PC-3 (cell line): ENCODE results near the gene IL17B. TPM values are rescaled to one million over a fixed set of nuclear protein-coding genes. Genes with fewer than 3 reads are reported as not detected.
A peak's percentile ranks its signal among the peaks of the same experiment; 100 is the strongest.

Experiments used
- ATAC-seq: fragments of 200-7000 bp; cut with Tn5 transposase; 2 replicates; pipeline ENCODE4 v1.9.1; 2020; ENCODE audit warnings: mild to moderate bottlenecking, moderate library complexity
- BruUV-seq: library from RNA; stranded (reverse); fragments of 400-500 nt; replicated peaks from 2 replicates; lab custom pipeline; 2021; lab: Mats Ljungman, UMichigan
- CTCF ChIA-PET: fragments of 300-600 bp; sonication (Branson Sonifier 250); formaldehyde crosslinking; loops from one replicate; lab custom pipeline; 2022; ENCODE audit warnings: antibody characterized with exemption; lab: Charles Lee
- POLR2A ChIA-PET: fragments of 300-600 bp; sonication (Branson Sonifier 250); formaldehyde crosslinking; loops from one replicate; lab custom pipeline; 2022; ENCODE audit warnings: antibody characterized with exemption; ENCODE audit not compliant: unreplicated experiment; lab: Charles Lee
- DNase-seq: peaks from one replicate; pipeline ENCODE4 v3.0.0-alpha.2; 2015
- H2AFZ ChIP-seq: fragments of 300-600 bp; sonication (generic); 2 replicates; pipeline ENCODE4 v1.6.0; 2016; ENCODE audit warnings: antibody characterized with exemption, low read length
- H3F3A ChIP-seq: fragments of 300-600 bp; sonication (generic); one replicate; pipeline ENCODE4 v1.6.0; 2017; ENCODE audit warnings: antibody characterized with exemption, low read length, control low read depth, mild to moderate bottlenecking; ENCODE audit not compliant: unreplicated experiment
- H3K27ac ChIP-seq: fragments of 300-600 bp; sonication (generic); 2 replicates; pipeline ENCODE4 v1.5.1; 2016; ENCODE audit warnings: mild to moderate bottlenecking, low read length
- H3K27me3 ChIP-seq: fragments of 300-600 bp; sonication (generic); 2 replicates; pipeline ENCODE4 v1.6.1; 2016; ENCODE audit warnings: low read length, mixed read lengths
- H3K36me3 ChIP-seq: fragments of 300-600 bp; sonication (generic); 2 replicates; pipeline ENCODE4 v1.6.1; 2016; ENCODE audit warnings: low read depth, mixed run types, low read length, mixed read lengths
- H3K4me1 ChIP-seq: fragments of 300-600 bp; sonication (generic); 2 replicates; pipeline ENCODE4 v1.5.1; 2016; ENCODE audit warnings: low read length; ENCODE audit not compliant: insufficient read depth
- H3K4me2 ChIP-seq: fragments of 300-600 bp; sonication (generic); 2 replicates; pipeline ENCODE4 v1.6.0; 2016; ENCODE audit warnings: low read length
- H3K4me3 ChIP-seq: fragments of 300-600 bp; sonication (generic); 2 replicates; pipeline ENCODE4 v1.5.1; 2016; ENCODE audit warnings: mild to moderate bottlenecking, low read length, mixed read lengths
- H3K79me2 ChIP-seq: fragments of 300-600 bp; sonication (generic); 2 replicates; pipeline ENCODE4 v1.6.1; 2017; ENCODE audit warnings: low read length, mixed read lengths
- H3K9ac ChIP-seq: fragments of 300-600 bp; sonication (generic); 2 replicates; pipeline ENCODE4 v1.6.0; 2016; ENCODE audit warnings: mild to moderate bottlenecking, low read length
- H3K9me2 ChIP-seq: fragments of 300-600 bp; sonication (generic); replicated peaks from 2 replicates; pipeline ENCODE4 v1.6.1; 2016; ENCODE audit warnings: mixed run types, low read length, mixed read lengths
- H3K9me3 ChIP-seq: fragments of 300-600 bp; sonication (generic); 2 replicates; pipeline ENCODE4 v1.6.1; 2016; ENCODE audit warnings: low read length, mixed read lengths
- H4K20me1 ChIP-seq: fragments of 300-600 bp; sonication (generic); 2 replicates; pipeline ENCODE4 v1.6.1; 2016; ENCODE audit warnings: low read length, mixed read lengths
- CTCF ChIP-seq: fragments of 300-600 bp; sonication (generic); conservative IDR thresholded peaks from 2 replicates; pipeline ENCODE4 v1.5.1; 2017; ENCODE audit warnings: antibody characterized with exemption, low read depth, mild to moderate bottlenecking, low read length
- EZH2 ChIP-seq: fragments of 300-600 bp; sonication (generic); IDR thresholded peaks from one replicate; pipeline ENCODE4 v1.6.1; 2017; ENCODE audit warnings: antibody characterized with exemption, mild to moderate bottlenecking, low read length; ENCODE audit not compliant: unreplicated experiment
- EZH2phosphoT487 ChIP-seq: fragments of 300-600 bp; sonication (generic); IDR thresholded peaks from 2 replicates; pipeline ENCODE4 v1.6.1; 2018; ENCODE audit warnings: mild to moderate bottlenecking, antibody characterized with exemption, low read length, borderline replicate concordance
- intact Hi-C: fragments of 100-400 bp; cut with micrococcal nuclease; formaldehyde crosslinking; loops from 2 replicates; pipeline ENCODE4 v1.9.0; 2023
- total RNA-seq: library from RNA; depleted of rRNA; stranded (reverse); fragments of >200 nt; gene quantifications from 2 replicates; pipeline ENCODE4 v1.2.3, GENCODE V29; 2014

The IL17B gene
- total RNA-seq, 1 experiment from 2014 or later: not detected

DNA sequence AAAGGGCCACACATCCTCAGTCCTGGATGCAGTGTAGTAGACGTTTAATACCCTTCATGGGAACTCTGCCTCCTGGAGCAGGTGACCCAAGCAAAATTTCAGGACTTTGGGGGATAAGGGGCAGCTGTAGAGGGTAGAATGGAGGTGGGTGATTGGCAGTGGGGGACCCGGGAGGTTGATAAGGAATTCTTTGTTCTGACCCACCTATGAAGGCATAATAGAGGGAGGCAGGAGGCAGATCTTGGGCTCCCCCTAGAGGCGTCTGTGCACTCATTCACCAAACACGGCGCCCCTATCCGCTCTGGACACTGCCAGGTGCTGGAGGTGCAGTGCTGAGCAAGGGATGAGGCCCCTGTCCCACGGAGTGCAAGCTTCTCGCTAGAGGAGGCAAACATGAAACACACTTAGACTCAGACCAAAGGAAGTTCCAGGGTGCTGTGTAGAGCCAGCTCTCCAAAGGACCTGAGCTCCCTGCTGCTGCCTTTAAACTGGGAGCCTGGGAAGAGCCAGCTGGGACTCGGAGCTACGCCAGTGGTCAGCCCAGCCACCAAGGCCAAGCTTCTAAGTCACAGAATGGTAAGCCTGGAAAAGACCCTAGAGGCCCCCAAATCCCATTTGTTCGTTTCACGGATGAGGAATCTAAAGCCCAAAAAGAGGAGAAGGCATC lies 7.7 kb downstream of the IL17B start:
- H3K9me3 ChIP-seq: no peaks in the 10 kb centered on the region
- intact Hi-C loops: loop anchor here (1.0 kb wide), 1 partner anchor 54 kb away; no protein-coding TSS in a partner anchor
- no peaks in the 10 kb centered on the region for H3K9me2 ChIP-seq
- H3F3A ChIP-seq: no peaks in the 10 kb centered on the region
- H3K27me3 ChIP-seq: no peaks in the 10 kb centered on the region
- peak; percentile 93 for ATAC-seq
- H3K36me3 ChIP-seq: no peaks in the 10 kb centered on the region
- no peak overlapping the region for H3K27ac ChIP-seq
- H3K4me2 ChIP-seq: no peak overlapping the region
- POLR2A ChIA-PET: no interaction called here
- H3K9ac ChIP-seq: no peak overlapping the region
- H2AFZ ChIP-seq: no peak overlapping the region
- CTCF ChIA-PET: interaction anchor here (0.6 to 1.7 kb wide), 6 partner anchors 14 to 248 kb away, joined by 3 to 15 read pairs (median 4); partner anchors contain the start of gene PCYOX1L
- H4K20me1 ChIP-seq: no peaks in the 10 kb centered on the region
- H3K4me1 ChIP-seq: no peaks in the 10 kb centered on the region
- no peaks in the 10 kb centered on the region for H3K79me2 ChIP-seq
- no TSS peak for BruUV-seq
- peak; percentile 83 for DNase-seq
- H3K4me3 ChIP-seq: no peak overlapping the region
- TF ChIP-seq EZH2phosphoT487 (no peak), CTCF (peak; percentile 94)

DNA sequence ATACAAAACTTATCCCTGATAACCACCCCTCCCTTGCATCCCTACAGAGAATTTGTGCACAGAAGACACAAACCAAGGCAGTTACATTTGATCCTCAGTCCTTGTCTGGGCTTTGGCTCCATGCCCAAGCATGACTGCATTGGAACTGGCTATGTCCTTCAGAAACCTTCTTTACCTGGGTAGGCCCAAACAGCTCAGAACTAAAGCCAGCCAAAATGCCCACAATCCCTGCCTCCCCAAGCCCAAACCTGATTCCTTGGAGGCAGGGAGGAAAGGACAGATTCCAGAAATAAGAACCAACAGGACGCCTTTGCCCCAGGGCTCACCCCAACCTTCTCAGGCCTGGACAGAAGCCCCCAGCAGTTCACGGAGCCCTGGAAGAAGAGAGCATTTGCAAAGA lies 8.2 kb downstream of the IL17B start:
- no peak overlapping the region for H3K4me2 ChIP-seq
- no peaks in the 10 kb centered on the region for H3K9me2 ChIP-seq
- BruUV-seq: no TSS peak
- no peaks in the 10 kb centered on the region for H3F3A ChIP-seq
- H3K4me3 ChIP-seq: no peak overlapping the region
- no peaks in the 10 kb centered on the region for H3K79me2 ChIP-seq
- no peaks in the 10 kb centered on the region for H3K36me3 ChIP-seq
- no peak overlapping the region for H3K9ac ChIP-seq
- intact Hi-C loops: loop anchor here (1.0 kb wide), 1 partner anchor 54 kb away; no protein-coding TSS in a partner anchor
- no peak overlapping the region for H2AFZ ChIP-seq
- POLR2A ChIA-PET: no interaction called here
- CTCF ChIA-PET: interaction anchor here (0.9 to 1.7 kb wide), 2 partner anchors 54 to 194 kb away, joined by 3 to 15 read pairs; no protein-coding TSS in a partner anchor
- H3K9me3 ChIP-seq: no peaks in the 10 kb centered on the region
- H3K27me3 ChIP-seq: no peaks in the 10 kb centered on the region
- no peaks in the 10 kb centered on the region for H3K4me1 ChIP-seq
- DNase-seq (peak; percentile 34), ATAC-seq (no peak)
- TF ChIP-seq CTCF (no peak), EZH2phosphoT487 (no peak), EZH2 (no peak)
- H3K27ac ChIP-seq: no peak overlapping the region
- H4K20me1 ChIP-seq: no peaks in the 10 kb centered on the region
